HG02970 (cell line): ENCODE data around the gene IDH3G.
"Not testable (repeated sequence)": the region's sequence is repeated elsewhere in the genome, so short reads cannot be mapped to it uniquely, and the experiment has no call there.

ENCODE experiments used
- ATAC-seq: cut with Tn5 transposase; IDR thresholded peaks from one replicate; pipeline ENCODE4 v1.9.1; 2021; ENCODE audit warnings: mild to moderate bottlenecking, moderate library complexity, moderate number of reproducible peaks; ENCODE audit not compliant: unreplicated experiment, low FRiP score

Gene IDH3G

GRCh38 chrX:153794018-153794896, at the start of gene IDH3G, which contains the start of gene SSR4:
Gene IDH3G, minus strand, starts transcription at chrX:153794375. Its CDS starts 49 bp downstream, at chrX:153794326.
Gene SSR4, plus strand, starts transcription at chrX:153794668. Its CDS starts 20 bp downstream, at chrX:153794688.
- peak; percentile 81 for ATAC-seq

- ATAC-seq = no peak
Observed at GRCh38 chrX:153836921-153837320, 42.7 kb upstream of the IDH3G start.

DNA sequence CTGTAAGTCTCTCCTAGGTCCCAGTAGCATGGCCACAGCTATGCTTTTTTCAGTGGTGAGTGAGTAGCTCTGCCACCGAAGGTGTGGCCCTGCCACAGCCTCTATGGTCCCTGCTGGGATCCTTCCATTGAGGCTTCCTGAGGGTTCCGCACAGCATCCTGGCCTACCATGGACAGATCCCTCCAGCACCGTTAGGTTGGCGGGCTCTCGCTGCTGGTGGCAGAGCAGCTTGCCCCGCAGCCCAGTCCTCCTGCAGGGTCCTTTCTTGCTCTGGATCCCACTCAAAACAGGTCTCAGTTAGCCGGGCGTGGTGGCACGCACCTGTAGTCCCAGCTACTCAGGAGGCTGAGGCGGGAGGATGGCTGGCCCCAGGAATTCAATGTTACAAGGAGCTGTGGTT, 38.6 kb upstream of the IDH3G start:
- ATAC-seq = no peak

GRCh38 chrX:153831429-153832150, 37.4 kb upstream of the IDH3G start:
- ATAC-seq = no peak

DNA sequence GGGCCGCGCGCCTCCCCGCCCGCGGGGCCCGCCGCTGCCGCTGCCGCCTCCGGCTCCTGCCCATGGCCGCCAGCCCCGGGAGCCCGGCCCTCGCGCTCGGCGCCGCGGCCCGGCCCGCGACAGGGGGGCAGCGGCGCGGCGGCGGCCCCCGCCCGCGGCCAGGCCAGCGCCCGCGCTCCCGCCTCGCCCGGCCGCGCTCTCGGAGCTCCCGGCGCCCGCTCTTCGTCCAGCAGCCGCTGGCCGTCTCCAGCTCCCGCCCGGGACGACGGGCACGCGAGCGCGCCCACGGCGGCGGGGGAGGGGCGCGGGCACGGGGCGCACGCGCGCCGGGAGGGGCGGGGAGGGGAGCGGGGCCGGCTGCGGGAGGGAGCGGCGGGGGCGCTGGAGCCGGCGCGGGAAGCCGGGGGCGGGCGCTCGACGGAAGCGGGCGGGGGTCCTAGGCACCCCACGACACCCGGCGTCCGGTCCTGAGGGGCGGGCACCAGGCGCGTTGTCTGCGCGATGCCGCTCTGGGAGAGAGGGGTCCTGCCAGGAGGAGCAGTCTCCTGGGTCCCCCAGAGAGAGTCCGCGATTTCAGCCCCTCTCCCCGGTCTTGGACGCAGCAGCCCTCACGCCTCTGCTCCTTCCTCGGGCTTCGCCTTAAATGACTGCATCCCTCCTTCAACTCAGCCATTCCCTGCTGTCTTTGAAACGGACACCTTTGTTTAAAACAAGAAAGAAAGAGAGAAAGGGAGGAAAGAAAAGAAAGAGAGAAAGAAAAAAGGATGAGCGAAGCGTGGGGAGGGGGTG, 36.7 kb upstream of the IDH3G start:
- no peak for ATAC-seq

DNA sequence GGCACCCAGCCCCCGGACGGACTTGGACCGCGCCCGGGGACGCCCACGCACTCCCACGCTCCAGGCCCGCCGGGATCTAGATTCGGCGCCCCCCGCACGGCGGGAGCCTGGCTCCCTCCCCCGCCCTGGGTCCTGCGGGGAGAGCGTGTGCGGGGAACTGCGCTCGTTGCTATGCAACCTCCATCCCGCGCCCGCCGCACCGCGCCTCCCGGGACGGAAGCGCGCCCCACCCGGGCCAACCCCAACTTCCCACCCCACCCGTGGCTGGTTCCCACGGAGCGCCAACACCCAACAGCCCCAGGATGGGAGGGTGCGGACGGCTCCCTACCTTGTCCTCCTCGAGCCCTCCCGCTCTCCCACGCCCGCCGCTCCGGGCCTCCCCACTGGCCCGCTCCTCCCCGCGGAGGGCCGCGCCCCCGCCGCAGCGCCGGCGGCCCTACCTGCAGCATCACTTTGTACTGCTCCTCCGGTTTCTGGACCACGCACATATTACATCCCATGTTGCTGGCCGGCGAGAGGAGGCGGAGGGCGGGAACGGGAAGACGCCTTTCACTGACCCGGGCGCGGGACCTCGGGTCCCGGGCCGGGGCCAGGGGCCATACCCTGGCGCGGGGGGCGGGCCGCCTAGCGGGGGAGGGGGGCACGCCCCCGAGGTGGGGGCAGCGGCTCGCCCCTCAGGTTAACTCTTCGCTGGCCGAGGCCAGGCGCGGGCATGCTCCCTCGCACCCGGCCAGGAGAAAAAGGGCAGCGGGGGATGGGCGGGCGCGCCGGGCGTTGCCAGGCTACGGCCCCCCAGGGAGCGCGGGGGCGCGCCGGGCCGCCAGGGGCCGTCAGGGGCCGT, 35.8 kb upstream of the IDH3G start, which contains the start of gene PDZD4:
Gene PDZD4, minus strand, starts transcription at position 746 of the 841 bp plus-strand sequence. Its CDS starts 246 bp downstream, at position 500.
- ATAC-seq = no peak

- no peak for ATAC-seq
Observed at GRCh38 chrX:153829549-153829798, 35.3 kb upstream of the IDH3G start.

GRCh38 chrX:153828723-153829548, 34.8 kb upstream of the IDH3G start:
- no peak for ATAC-seq

- ATAC-seq = no peak
Observed at GRCh38 chrX:153828308-153828707, 34.1 kb upstream of the IDH3G start.

DNA sequence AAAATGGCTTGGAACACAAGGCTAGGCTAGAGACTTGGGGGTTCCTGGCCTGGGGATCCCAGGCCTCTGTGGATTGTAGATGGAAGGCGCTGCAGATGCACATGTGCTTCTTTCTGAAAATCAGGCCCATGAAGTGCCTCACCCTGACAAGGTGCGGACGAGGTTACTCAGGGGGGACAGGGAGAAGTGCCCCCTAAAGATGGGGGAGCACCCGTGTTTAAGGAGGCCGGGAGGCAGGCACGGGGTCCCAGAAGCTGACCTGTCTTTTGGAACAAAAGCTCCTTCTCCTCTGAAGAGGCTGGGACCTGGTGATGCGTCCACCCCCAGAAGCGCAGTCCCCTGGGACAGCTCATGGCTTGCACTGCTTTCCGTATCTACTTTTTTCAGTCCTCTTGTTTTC, 33.7 kb upstream of the IDH3G start:
- no peak for ATAC-seq

DNA sequence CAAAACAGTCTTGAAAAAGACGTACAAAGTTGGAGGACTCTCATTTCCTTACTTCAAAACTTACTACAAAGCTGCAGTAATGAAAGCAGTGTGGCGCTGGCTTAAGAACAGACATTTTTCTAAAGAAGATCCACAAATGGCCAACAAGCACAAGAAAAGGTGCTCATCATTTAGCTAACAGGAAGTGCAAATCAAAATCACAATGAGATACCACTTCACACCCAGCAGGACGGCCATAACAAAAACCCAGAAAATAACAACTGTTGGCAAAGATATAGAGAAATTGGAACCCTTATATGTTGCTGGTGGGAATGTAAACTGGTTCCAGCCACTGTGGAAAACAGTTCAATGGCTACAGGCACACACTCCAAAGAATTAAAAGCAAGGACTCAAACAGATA, 32.8 kb upstream of the IDH3G start:
- no peak for ATAC-seq

DNA sequence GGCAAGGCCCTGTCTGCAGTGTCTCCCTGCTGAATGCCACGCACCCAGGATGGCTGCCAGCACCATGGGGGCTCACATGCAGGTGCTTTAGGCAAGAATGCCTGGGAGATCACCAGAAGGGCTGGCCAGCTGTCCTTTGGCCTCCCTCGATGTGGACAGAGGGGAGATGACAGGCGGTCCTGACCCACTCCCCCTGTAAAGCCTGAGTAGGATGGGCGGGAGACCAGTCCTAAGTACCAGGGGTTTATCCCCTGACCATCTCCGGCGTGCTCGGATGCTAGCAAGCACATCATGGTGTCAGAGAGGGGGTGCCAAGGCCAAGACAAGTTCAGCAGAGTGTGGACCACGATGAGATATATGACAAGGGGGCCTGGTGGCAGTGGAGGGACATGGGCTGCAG, 30.9 kb upstream of the IDH3G start:
- no peak for ATAC-seq

GRCh38 chrX:153824348-153824747, 30.2 kb upstream of the IDH3G start:
- ATAC-seq = no peak

DNA sequence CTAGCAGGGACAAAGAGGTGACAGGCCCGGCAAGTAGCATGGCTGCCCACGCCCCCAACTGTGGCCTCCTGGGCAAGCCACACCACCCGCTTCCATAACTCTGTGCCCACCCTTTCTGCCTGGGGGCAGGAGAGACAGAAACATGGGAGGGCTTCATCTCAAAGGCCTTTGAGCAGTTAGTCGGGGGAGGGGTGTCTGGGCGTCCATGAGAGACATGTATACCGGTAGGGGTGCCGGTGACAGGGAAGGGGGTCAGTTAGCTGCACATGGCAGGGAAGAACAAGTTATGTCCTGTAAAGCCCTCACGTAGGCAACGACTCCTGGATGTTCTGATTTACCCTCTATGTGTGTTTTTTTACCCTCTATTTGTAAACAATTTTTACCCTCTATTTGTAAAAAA, 26.9 kb upstream of the IDH3G start:
- no peak for ATAC-seq

GRCh38 chrX:153820601-153821000, 26.4 kb upstream of the IDH3G start:
- no peak for ATAC-seq

GRCh38 chrX:153819384-153820040, 25.3 kb upstream of the IDH3G start:
- ATAC-seq = no peak

DNA sequence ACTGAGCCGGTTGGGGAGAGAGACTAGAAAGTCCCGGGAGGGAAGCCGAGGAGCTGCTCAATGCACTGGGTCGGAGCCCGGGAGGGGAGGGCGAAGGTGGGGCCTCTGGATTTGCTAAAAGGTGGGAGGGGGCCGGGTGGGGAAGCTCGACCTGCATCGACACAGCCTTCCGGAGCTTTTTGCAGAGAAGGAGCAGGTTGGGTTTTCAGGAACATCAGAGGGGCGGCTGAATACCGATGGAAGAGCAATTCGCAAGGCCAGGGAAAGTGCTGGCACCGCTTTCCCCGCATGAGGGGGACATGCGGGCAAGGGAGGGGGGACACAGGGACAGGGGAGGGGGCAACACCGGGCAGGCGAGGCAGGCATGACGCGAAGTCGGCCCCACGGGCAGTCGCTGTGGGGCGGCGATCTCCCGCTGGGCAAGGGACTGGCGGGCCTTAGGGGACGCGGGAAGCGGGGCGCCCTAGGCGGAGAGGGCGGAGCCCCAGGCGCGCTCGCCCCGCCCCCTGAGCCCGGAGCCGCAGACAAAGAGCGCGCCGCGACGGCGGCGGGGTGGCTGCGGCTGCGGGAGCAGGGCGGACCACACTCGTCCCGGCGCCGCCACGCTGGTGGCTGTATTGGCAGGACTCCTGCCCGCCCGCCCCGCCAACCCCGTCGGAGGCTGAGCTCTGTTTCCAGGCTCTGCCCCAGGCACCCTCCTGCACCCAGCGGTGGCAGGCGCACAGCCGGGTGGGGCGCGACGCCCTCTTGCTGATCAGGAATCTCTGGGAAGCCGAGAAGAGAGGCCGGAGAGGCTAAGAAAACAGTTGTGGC, 24.6 kb upstream of the IDH3G start:
- ATAC-seq = no peak

DNA sequence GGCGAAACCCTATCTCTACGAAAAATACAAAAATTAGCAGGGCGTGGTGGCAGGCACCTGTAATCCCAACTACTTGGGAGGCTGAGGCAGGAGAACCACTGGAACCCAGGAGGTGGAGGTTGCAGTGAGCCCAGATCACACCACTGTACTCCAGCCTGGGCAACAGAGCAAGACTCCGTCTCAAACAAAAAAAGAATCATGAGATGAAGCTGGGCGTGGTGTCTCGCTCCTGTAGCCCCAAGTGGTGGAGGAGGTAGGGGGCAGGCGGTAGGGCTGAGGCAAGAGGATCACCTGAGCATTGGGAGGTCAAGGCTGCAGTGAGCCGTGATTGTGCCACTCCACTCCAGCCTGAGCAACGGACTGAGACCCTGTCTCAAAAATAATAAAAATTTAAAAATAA, 23.9 kb upstream of the IDH3G start:
- not testable (repeated sequence) for ATAC-seq
